HepG2 (cell line): ENCODE results near the gene PEX5L. TPM values are rescaled to one million over a fixed set of nuclear protein-coding genes. Genes with fewer than 3 reads are reported as not detected.

Source experiments
- ATAC-seq: fragments of 200-7000 bp; cut with Tn5 transposase; 3 replicates; pipeline ENCODE4 v1.9.1; 2020; ENCODE audit warnings: mild to moderate bottlenecking, moderate library complexity
- BruUV-seq: library from RNA; stranded (reverse); fragments of 400-500 nt; replicated peaks from 2 replicates; lab custom pipeline; 2021; lab: Mats Ljungman, UMichigan
- CTCF ChIA-PET: fragments of 300-600 bp; formaldehyde crosslinking; extraction: SDS; loops from one replicate; lab custom pipeline; 2021; ENCODE audit warnings: low total read pairs, inconsistent platforms, low intra/inter-chr PET ratio; lab: Yijun Ruan, JAX
- POLR2A ChIA-PET: fragments of 350-600 bp; sonication (Branson Sonifier 250); formaldehyde crosslinking; loops from one replicate; lab custom pipeline; 2020; ENCODE audit warnings: antibody characterized with exemption, inconsistent platforms; lab: Yijun Ruan, JAX
- DNase-seq: peaks from one replicate; pipeline ENCODE4 v3.0.0-alpha.2; 2015; ENCODE audit warnings: low spot score
- FAIRE-seq: peaks from 3 replicates; lab custom pipeline; 2011; peaks lifted over from hg19 to GRCh38; lab: Jason Lieb, UNC
- H2AFZ ChIP-seq: one replicate; pipeline ENCODE4 v1.6.1; 2011; ENCODE audit warnings: low read length, inconsistent platforms
- H3K27ac ChIP-seq: fragments of 300-600 bp; 3 replicates; pipeline ENCODE4 v1.8.0; 2011; ENCODE audit warnings: mixed run types, mild to moderate bottlenecking, mixed read lengths, low read length, inconsistent platforms; ENCODE audit not compliant: insufficient read depth; ENCODE audit errors: extremely low read length
- H3K27me3 ChIP-seq, 2 experiments: fragments of 200-600 bp in 1 of 2; 2 replicates in 1 of 2; 3 replicates in 1 of 2; pipeline versions ENCODE4 v1.6.0 to v1.8.0; 2011; ENCODE audit warnings: low read length in 2 of 2, mild to moderate bottlenecking in 2 of 2, moderate library complexity in 2 of 2, inconsistent platforms in 1 of 2; ENCODE audit not compliant: insufficient read depth in 2 of 2, control insufficient read depth in 1 of 2
- H3K36me3 ChIP-seq, 2 experiments: fragments of 200-600 bp in 1 of 2; replicated peaks in 1 of 2; 2 replicates in 1 of 2; 3 replicates in 1 of 2; pipeline versions ENCODE4 v1.5.1 to v1.8.0; 2011; ENCODE audit warnings: low read length in 2 of 2, inconsistent platforms in 1 of 2; ENCODE audit not compliant: insufficient read depth in 2 of 2, control insufficient read depth in 1 of 2
- H3K4me1 ChIP-seq: 2 replicates; pipeline ENCODE4 v1.5.1; 2012; ENCODE audit warnings: low read length, inconsistent platforms; ENCODE audit not compliant: insufficient read depth
- H3K4me2 ChIP-seq: 2 replicates; pipeline ENCODE4 v1.6.0; 2011; ENCODE audit warnings: low read depth, low read length, inconsistent platforms
- H3K4me3 ChIP-seq, 3 experiments: fragments of 200-600 bp in 1 of 3; sonication (generic), shearing (Covaris generic) in 1 of 3; replicated peaks in 1 of 3; 2 replicates each; pipeline ENCODE4 v1.5.1; 2011 to 2016; ENCODE audit warnings: low read length in 3 of 3, inconsistent platforms in 2 of 3, low read depth in 2 of 3, mild to moderate bottlenecking in 2 of 3, control low read depth in 1 of 3, mixed read lengths in 1 of 3; ENCODE audit not compliant: insufficient read depth in 1 of 3
- H3K79me2 ChIP-seq: one replicate; pipeline ENCODE4 v1.6.1; 2011; ENCODE audit warnings: low read length, inconsistent platforms; ENCODE audit not compliant: insufficient read depth
- H3K9ac ChIP-seq: 2 replicates; pipeline ENCODE4 v1.6.0; 2011; ENCODE audit warnings: mild to moderate bottlenecking, low read depth, low read length, inconsistent platforms; ENCODE audit not compliant: insufficient read depth
- H3K9me3 ChIP-seq: 2 replicates; pipeline ENCODE4 v1.5.1; 2012; ENCODE audit warnings: mild to moderate bottlenecking, low read length
- H4K20me1 ChIP-seq: 2 replicates; pipeline ENCODE4 v1.6.0; 2011; ENCODE audit warnings: inconsistent platforms, mild to moderate bottlenecking, low read length, moderate library complexity; ENCODE audit not compliant: insufficient read depth
- CEBPG ChIP-seq: IDR thresholded peaks from 2 replicates; pipeline ENCODE4 v1.6.1; 2016
- HOXA9 ChIP-seq: sonication (generic); formaldehyde crosslinking; IDR thresholded peaks from 2 replicates; pipeline ENCODE4 v1.8.1; 2022; ENCODE audit warnings: missing genetic modification reagents, mild to moderate bottlenecking, moderate library complexity, borderline replicate concordance
- KAT8 ChIP-seq: IDR thresholded peaks from 2 replicates; pipeline ENCODE4 v1.6.1; 2016; ENCODE audit warnings: missing genetic modification reagents, missing compliant biosample characterization
- TEF ChIP-seq: sonication (generic); formaldehyde crosslinking; IDR thresholded peaks from 2 replicates; pipeline ENCODE4 v1.5.0; 2020; ENCODE audit warnings: missing genetic modification reagents
- ZBTB7B ChIP-seq: sonication (generic); formaldehyde crosslinking; IDR thresholded peaks from 2 replicates; pipeline ENCODE4 v1.4.0; 2020; ENCODE audit warnings: missing genetic modification reagents
- ZNF557 ChIP-seq: sonication (generic); formaldehyde crosslinking; IDR thresholded peaks from 2 replicates; pipeline ENCODE4 v1.4.0; 2020; ENCODE audit warnings: missing genetic modification reagents
- ZNF609 ChIP-seq: sonication (generic); formaldehyde crosslinking; IDR thresholded peaks from 2 replicates; pipeline ENCODE4 v1.4.0; 2020; ENCODE audit warnings: mild to moderate bottlenecking, missing genetic modification reagents, borderline replicate concordance
- WGBS: methylation state at CpG from one replicate; pipeline ENCODE4 v1.1.6; 2017; ENCODE audit warnings: low lambda C conversion rate; 5-methylcytosine and 5-hydroxymethylcytosine counted together
- in situ Hi-C: cut with HindIII; loops from 2 replicates; pipeline ENCODE4 v1.10.0; 2017; ENCODE audit warnings: low pct_unique_long_range_greater_than_20kb; ENCODE audit not compliant: extremely low pct_ligation_motif_present
- intact Hi-C: fragments of 100-400 bp; cut with micrococcal nuclease; formaldehyde crosslinking; loops from one replicate; pipeline ENCODE4 v1.10.0; 2022; ENCODE audit not compliant: unreplicated experiment
- polyA plus RNA-seq, 8 experiments: library from polyadenylated mRNA; depleted of rRNA in 3 of 8; stranded (reverse) in 7 of 8; unstranded in 1 of 8; fragments of >200 nt; fragmentation: Illumina TruSeq in 4 of 8; extraction: Trizol in 4 of 8; gene quantifications; 2 replicates each; pipeline versions ENCODE4 v1.2.1 to v1.2.3, GENCODE V29; 2011 to 2016; ENCODE audit warnings: low read depth in 4 of 8, missing spikeins in 1 of 8, mixed read lengths in 1 of 8; ENCODE audit not compliant: insufficient read depth in 1 of 8
- total RNA-seq, 5 experiments: library from RNA; depleted of rRNA; stranded (reverse); fragments of >200 nt; fragmentation: Illumina TruSeq; extraction: Trizol; gene quantifications; 2 replicates each; pipeline ENCODE4 v1.2.3, GENCODE V29; 2016; ENCODE audit warnings: low read depth in 1 of 5

Gene PEX5L
- total and polyA plus RNA-seq, 2 of the 13 experiments (the other 11 are each of a cell fraction or from before 2014, with no cell fraction given), result not detected

- CTCF ChIA-PET, result no interaction called here
- Histone ChIP-seq H3K27me3 (no peaks in the 10 kb centered on the region), H3K4me3 (no peak overlapping the region), H3K79me2 (no peaks in the 10 kb centered on the region), H3K27ac (no peak overlapping the region), H2AFZ (no peak overlapping the region), H3K36me3 (no peaks in the 10 kb centered on the region), H4K20me1 (no peaks in the 10 kb centered on the region), H3K4me1 (no peaks in the 10 kb centered on the region), H3K4me2 (no peak overlapping the region), H3K9ac (no peak overlapping the region), H3K9me3 (no peaks in the 10 kb centered on the region)
- POLR2A ChIA-PET, result no interaction called here
- FAIRE-seq (no peak), ATAC-seq (peak; percentile 56), DNase-seq (no peak)
- intact Hi-C loops (no loop called here), in situ Hi-C loops (no loop called here)
- BruUV-seq, result no TSS peak
- TF ChIP-seq KAT8 (CRISPR knock-in tag) (no peak), HOXA9 (CRISPR knock-in tag) (no peak), CEBPG (CRISPR knock-in tag) (no peak), ZBTB7B (no peak)
- WGBS, result 23% methylated on average over 5 of the region's 5 CpGs
Observed at GRCh38 chr3:179872842-179873241, 163.9 kb downstream of the PEX5L start.

GRCh38 chr3:179871782-179872181 is 165.0 kb downstream of the PEX5L start:
- H2AFZ ChIP-seq, result no peak overlapping the region
- no TSS peak for BruUV-seq
- TF ChIP-seq TEF (no peak), ZNF557 (no peak), ZNF609 (CRISPR knock-in tag) (no peak)

More at GRCh38 chr3:179871782-179872181, 165.0 kb downstream of the PEX5L start:
- Histone ChIP-seq H3K4me1 (no peaks in the 10 kb centered on the region), H3K79me2 (no peaks in the 10 kb centered on the region), H3K9me3 (no peaks in the 10 kb centered on the region), H3K27me3 (no peaks in the 10 kb centered on the region), H3K4me3 (no peak overlapping the region), H3K27ac (no peak overlapping the region), H3K36me3 (no peaks in the 10 kb centered on the region), H4K20me1 (no peaks in the 10 kb centered on the region), H3K4me2 (no peak overlapping the region), H3K9ac (no peak overlapping the region)
- in situ Hi-C loops (no loop called here), intact Hi-C loops (no loop called here)
- FAIRE-seq, result no peak
- no peak for ATAC-seq
- DNase-seq, result no peak
- WGBS, result 3% methylated on average over 4 of the region's 4 CpGs
- ChIA-PET POLR2A (no interaction called here), CTCF (no interaction called here)
